IMR-90 (cell line): Measurements from ENCODE around the gene C15orf61. TPM values are rescaled to one million over a fixed set of nuclear protein-coding genes. Genes with fewer than 3 reads are reported as not detected.

ENCODE experiments used
- ATAC-seq: fragments of 200-7000 bp; cut with Tn5 transposase; 2 replicates; pipeline ENCODE4 v1.9.1; 2020; ENCODE audit warnings: low read depth, mild to moderate bottlenecking, moderate library complexity
- BruUV-seq: library from RNA; stranded (reverse); fragments of 400-500 nt; replicated peaks from 2 replicates; lab custom pipeline; 2021; lab: Mats Ljungman, UMichigan
- CTCF ChIA-PET: fragments of 300-600 bp; formaldehyde crosslinking; extraction: SDS; loops from one replicate; lab custom pipeline; 2021; ENCODE audit warnings: antibody characterized with exemption; lab: Yijun Ruan, JAX
- POLR2A ChIA-PET: fragments of 300-600 bp; sonication (Branson Sonifier 250); formaldehyde crosslinking; loops from one replicate; lab custom pipeline; 2022; ENCODE audit warnings: antibody characterized with exemption; ENCODE audit not compliant: unreplicated experiment; lab: Charles Lee
- DNase-seq: peaks from one replicate; pipeline ENCODE4 v3.0.0; 2013
- H2AFZ ChIP-seq: replicated peaks from 2 replicates; pipeline ENCODE3; 2013; ENCODE audit warnings: low read length, mild to moderate bottlenecking; ENCODE audit not compliant: poor library complexity
- H2AK5ac ChIP-seq: 2 replicates; pipeline ENCODE4 v1.6.1; 2013; ENCODE audit warnings: low read depth, low read length, inconsistent platforms
- H2AK9ac ChIP-seq: replicated peaks from 2 replicates; pipeline ENCODE3; 2013; ENCODE audit warnings: mild to moderate bottlenecking, low read depth, low read length, moderate library complexity; ENCODE audit not compliant: poor library complexity
- H2BK120ac ChIP-seq: 2 replicates; pipeline ENCODE4 v1.6.1; 2013; ENCODE audit warnings: low read depth, low read length, inconsistent platforms
- H2BK15ac ChIP-seq: 3 replicates; pipeline ENCODE4 v1.6.1; 2013; ENCODE audit warnings: low read depth, low read length, inconsistent platforms
- H2BK20ac ChIP-seq: 2 replicates; pipeline ENCODE4 v1.6.1; 2013; ENCODE audit warnings: low read depth, mild to moderate bottlenecking, inconsistent platforms, low read length, moderate library complexity
- H2BK5ac ChIP-seq: 2 replicates; pipeline ENCODE4 v1.6.1; 2013; ENCODE audit warnings: mild to moderate bottlenecking, low read depth, low read length, inconsistent platforms; ENCODE audit not compliant: poor library complexity, severe bottlenecking
- H3K14ac ChIP-seq: replicated peaks from 2 replicates; pipeline ENCODE4 v1.6.1; 2013; ENCODE audit warnings: low read depth, low read length, inconsistent platforms
- H3K18ac ChIP-seq: 2 replicates; pipeline ENCODE4 v1.6.1; 2013; ENCODE audit warnings: low read depth, low read length, control low read depth
- H3K23ac ChIP-seq: 2 replicates; pipeline ENCODE4 v1.6.1; 2013; ENCODE audit warnings: low read depth, low read length, inconsistent platforms
- H3K27ac ChIP-seq: 2 replicates; pipeline ENCODE4 v1.5.1; 2013; ENCODE audit warnings: mild to moderate bottlenecking, control low read depth, low read length; ENCODE audit not compliant: insufficient read depth
- H3K27me3 ChIP-seq: 2 replicates; pipeline ENCODE4 v1.6.1; 2013; ENCODE audit warnings: low read length; ENCODE audit not compliant: control insufficient read depth, insufficient read depth
- H3K36me3 ChIP-seq: 2 replicates; pipeline ENCODE4 v1.6.1; 2013; ENCODE audit warnings: low read length, mixed read lengths; ENCODE audit not compliant: control insufficient read depth, insufficient read depth
- H3K4ac ChIP-seq: 2 replicates; pipeline ENCODE4 v1.6.1; 2013; ENCODE audit warnings: low read depth, low read length, inconsistent platforms
- H3K4me1 ChIP-seq: 2 replicates; pipeline ENCODE4 v1.6.1; 2013; ENCODE audit warnings: low read length, mixed read lengths; ENCODE audit not compliant: control insufficient read depth, insufficient read depth
- H3K4me2 ChIP-seq: 2 replicates; pipeline ENCODE4 v1.6.1; 2013; ENCODE audit warnings: low read depth, mild to moderate bottlenecking, control low read depth, low read length, moderate library complexity
- H3K4me3 ChIP-seq: 2 replicates; pipeline ENCODE4 v1.5.1; 2013; ENCODE audit warnings: low read depth, mild to moderate bottlenecking, control low read depth, low read length, moderate library complexity; ENCODE audit not compliant: insufficient read depth
- H3K56ac ChIP-seq: 2 replicates; pipeline ENCODE4 v1.6.1; 2013; ENCODE audit warnings: low read length, inconsistent platforms; ENCODE audit not compliant: insufficient read depth; ENCODE audit errors: extremely low read depth
- H3K79me1 ChIP-seq, 2 experiments: 2 replicates each; pipeline ENCODE4 v1.6.1; 2013; ENCODE audit warnings: low read length in 2 of 2, inconsistent platforms in 1 of 2, low read depth in 1 of 2
- H3K9ac ChIP-seq: 2 replicates; pipeline ENCODE4 v1.6.1; 2013; ENCODE audit warnings: low read depth, low read length, control low read depth
- H3K9me1 ChIP-seq: 2 replicates; pipeline ENCODE4 v1.6.1; 2013; ENCODE audit warnings: low read length, inconsistent platforms; ENCODE audit not compliant: insufficient read depth
- H3K9me3 ChIP-seq: 2 replicates; pipeline ENCODE4 v1.6.1; 2013; ENCODE audit warnings: low read length; ENCODE audit not compliant: control insufficient read depth, insufficient read depth
- H4K20me1 ChIP-seq: 2 replicates; pipeline ENCODE4 v1.6.1; 2013; ENCODE audit warnings: low read length, inconsistent platforms; ENCODE audit not compliant: insufficient read depth
- H4K5ac ChIP-seq: 2 replicates; pipeline ENCODE4 v1.6.1; 2013; ENCODE audit warnings: mild to moderate bottlenecking, low read depth, low read length, control low read depth
- H4K8ac ChIP-seq, 2 experiments: 2 replicates each; pipeline ENCODE4 v1.6.1; 2013; ENCODE audit warnings: low read depth in 2 of 2, low read length in 2 of 2, control low read depth in 1 of 2, inconsistent platforms in 1 of 2
- H4K91ac ChIP-seq: 2 replicates; pipeline ENCODE4 v1.6.1; 2013; ENCODE audit warnings: low read depth, low read length, inconsistent platforms; ENCODE audit not compliant: insufficient read depth
- CHD1 ChIP-seq: IDR thresholded peaks from 2 replicates; pipeline ENCODE4 v1.6.1; 2012; ENCODE audit warnings: low read depth, low read length, improper control_type of control experiment
- MAFK ChIP-seq: IDR thresholded peaks from 2 replicates; pipeline ENCODE4 v1.6.1; 2012; ENCODE audit warnings: low read depth, low read length, improper control_type of control experiment
- NFE2L2 ChIP-seq: fragments of 150-350 bp; IDR thresholded peaks from 2 replicates; pipeline ENCODE4 v1.6.1; 2016; ENCODE audit warnings: low read depth, mild to moderate bottlenecking, low read length
- WGBS, 2 experiments: methylation state at CpG; one replicate each; pipeline versions ENCODE4 v1.1.5 to v1.1.7; 2013; ENCODE audit warnings: missing lambda C conversion rate in 2 of 2; ENCODE audit not compliant: insufficient read length in 1 of 2; ENCODE audit errors: extremely low coverage in 2 of 2; 5-methylcytosine and 5-hydroxymethylcytosine counted together
- dilution Hi-C: fragments of 300-500 bp; cut with HindIII; formaldehyde crosslinking; loops from one replicate; pipeline ENCODE4 v1.14.3; 2018; ENCODE audit warnings: low sequenced_read_pairs; ENCODE audit not compliant: unreplicated experiment
- in situ Hi-C: fragments of 300-500 bp; cut with MboI; formaldehyde crosslinking; loops from 3 replicates; pipeline ENCODE4 v1.14.3; 2019; ENCODE audit warnings: low sequenced_read_pairs, inconsistent platforms, mixed read lengths
- intact Hi-C: fragments of 100-400 bp; cut with micrococcal nuclease; formaldehyde crosslinking; loops from 2 replicates; pipeline ENCODE4 v1.10.0; 2022
- polyA plus RNA-seq, 3 experiments: library from polyadenylated mRNA; depleted of rRNA; stranded (reverse); fragments of >200 nt; gene quantifications; 2 replicates each; pipeline ENCODE4 v1.2.3, GENCODE V29; 2012; ENCODE audit warnings: low replicate concordance in 1 of 3
- total RNA-seq: library from RNA; depleted of rRNA; stranded (reverse); fragments of >200 nt; gene quantifications from 2 replicates; pipeline ENCODE4 v1.2.3, GENCODE V29; 2012
- TF ChIP-seq, protein P1 (sequence below): fragments of 150-350 bp; IDR thresholded peaks from 2 replicates; pipeline ENCODE4 v1.6.1; 2016; ENCODE audit warnings: low read depth, mild to moderate bottlenecking, low read length, moderate library complexity, borderline replicate concordance

Gene C15orf61
- total and polyA plus RNA-seq, 2 of the 4 experiments (the other 2 are of a cell fraction), result 1.4 to 2.5 TPM

DNA sequence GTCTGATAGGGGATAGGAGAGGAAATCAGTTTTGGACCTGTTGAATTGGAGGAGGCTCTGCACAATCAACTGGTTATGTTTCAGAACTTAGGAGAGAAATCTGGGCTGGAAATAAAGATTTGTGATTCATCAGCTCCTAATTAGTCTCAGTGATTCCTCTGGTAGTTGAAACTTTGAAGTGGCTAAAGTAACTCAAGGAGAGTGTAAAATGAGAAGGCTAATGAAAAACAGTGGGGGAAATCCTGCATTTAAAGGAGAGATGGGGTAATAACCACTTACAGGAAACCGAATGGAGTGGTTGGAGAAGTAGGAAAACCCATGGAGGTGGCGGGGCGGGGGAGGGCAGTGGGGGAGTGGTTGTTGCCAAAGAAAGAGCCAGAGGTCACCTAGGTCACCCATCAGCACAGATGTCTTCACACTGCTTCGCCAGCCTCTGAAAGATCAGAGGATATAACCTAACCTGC is 54.1 kb downstream of the C15orf61 start:
- Histone ChIP-seq H3K9me1 (peaks cover 14% of the 10 kb centered on the region), H2AK5ac (no peak overlapping the region), H3K23ac (no peak overlapping the region), H3K9ac (no peak overlapping the region), H2BK120ac (no peak overlapping the region), H2BK20ac (no peak overlapping the region), H3K14ac (no peak overlapping the region), H4K5ac (no peak overlapping the region), H4K91ac (no peak overlapping the region), H3K9me3 (no peaks in the 10 kb centered on the region), H3K4ac (no peak overlapping the region), H3K27me3 (no peaks in the 10 kb centered on the region), H2AFZ (no peak overlapping the region), H3K56ac (no peak overlapping the region), H3K4me1 (peaks cover 5% of the 10 kb centered on the region), H4K20me1 (0 out of 2 replicates have a peak, but pooled peaks cover 3% of the 10 kb centered on the region), H3K18ac (no peak overlapping the region), H3K27ac (no peak overlapping the region), H3K36me3 (peaks cover 2% of the 10 kb centered on the region; the same call in 1 of the 2 replicates), H4K8ac (no peak overlapping the region), H3K79me1 (peaks cover 0 to 11% of the 10 kb centered on the region in 2 experiments; a peak in 2 of 4 replicates), H3K4me3 (no peak overlapping the region), H2AK9ac (no peak overlapping the region), H2BK15ac (no peak overlapping the region), H2BK5ac (no peak overlapping the region), H3K4me2 (no peak overlapping the region)
- intact Hi-C loops (no loop called here), in situ Hi-C loops (no loop called here), dilution Hi-C loops (no loop called here)
- ChIA-PET POLR2A (no interaction called here), CTCF (interaction anchor here (0.5 kb wide), 1 partner anchor 298 kb away, joined by 3 read pairs; no protein-coding TSS in a partner anchor)
- no peak for DNase-seq
- ATAC-seq, result no peak
- no TSS peak for BruUV-seq
- no CpG with 5 or more reads among the region's 4 CpGs for WGBS, 2 experiments
- TF ChIP-seq, protein P1, sequence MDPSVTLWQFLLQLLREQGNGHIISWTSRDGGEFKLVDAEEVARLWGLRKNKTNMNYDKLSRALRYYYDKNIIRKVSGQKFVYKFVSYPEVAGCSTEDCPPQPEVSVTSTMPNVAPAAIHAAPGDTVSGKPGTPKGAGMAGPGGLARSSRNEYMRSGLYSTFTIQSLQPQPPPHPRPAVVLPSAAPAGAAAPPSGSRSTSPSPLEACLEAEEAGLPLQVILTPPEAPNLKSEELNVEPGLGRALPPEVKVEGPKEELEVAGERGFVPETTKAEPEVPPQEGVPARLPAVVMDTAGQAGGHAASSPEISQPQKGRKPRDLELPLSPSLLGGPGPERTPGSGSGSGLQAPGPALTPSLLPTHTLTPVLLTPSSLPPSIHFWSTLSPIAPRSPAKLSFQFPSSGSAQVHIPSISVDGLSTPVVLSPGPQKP, result no peak
- TF ChIP-seq MAFK, result no peak
- TF ChIP-seq NFE2L2, result no peak
- no peak for TF ChIP-seq CHD1
